Keratinocyte (primary cell): ENCODE measurements around the gene SNTB2.

Source experiments
- CTCF ChIP-seq, 3 experiments: IDR thresholded peaks in 1 of 3; conservative IDR thresholded peaks in 1 of 3; optimal IDR thresholded peaks in 1 of 3; 2 replicates in 2 of 3; 3 replicates in 1 of 3; pipeline versions ENCODE3 to v1.5.1; 2011; ENCODE audit warnings: low read length in 3 of 3, mild to moderate bottlenecking in 3 of 3, moderate library complexity in 2 of 3, control low read depth in 1 of 3, inconsistent platforms in 1 of 3; ENCODE audit not compliant: insufficient read depth in 2 of 3; ENCODE audit errors: extremely low read depth in 1 of 3
- EZH2 ChIP-seq: IDR thresholded peaks from one replicate; pipeline ENCODE4 v1.6.1; 2012; ENCODE audit warnings: inconsistent platforms, mild to moderate bottlenecking, low read length, moderate library complexity

- TF ChIP-seq EZH2 (no peak), CTCF (optimal IDR thresholded peaks at IDR 0.05 in 1 of 3, IDR thresholded peaks at IDR 0.05 in 1 of 3, conservative IDR thresholded peaks at IDR 0.05 in 1 of 3; ENCODE audit: extremely low read depth in 1 of 3, insufficient read depth in 2 of 3, low read length in 3 of 3) (no peak)
Measured at GRCh38 chr16:69145658-69146057, 41.3 kb upstream of the SNTB2 start.
